GM23338 (cell line): ENCODE measurements around the gene ARHGEF1.

Experiments
- CREB1 ChIP-seq: fragments of 250-450 bp; sonication (Bioruptor Pico); IDR thresholded peaks from 2 replicates; pipeline ENCODE4 v1.5.0; 2020; ENCODE audit warnings: low read depth, mild to moderate bottlenecking, moderate library complexity
- EZH2 ChIP-seq: fragments of 200-600 bp; sonication (generic); IDR thresholded peaks from one replicate; pipeline ENCODE4 v1.8.0; 2017; ENCODE audit warnings: antibody characterized with exemption, mild to moderate bottlenecking, low read depth; ENCODE audit not compliant: unreplicated experiment
- EZH2phosphoT487 ChIP-seq: fragments of 200-600 bp; sonication (generic); IDR thresholded peaks from one replicate; pipeline ENCODE4 v1.8.1; 2018; ENCODE audit warnings: antibody characterized with exemption; ENCODE audit not compliant: unreplicated experiment
- NANOG ChIP-seq: IDR thresholded peaks from 2 replicates; pipeline ENCODE4 v1.6.1; 2016; ENCODE audit warnings: antibody characterized with exemption, borderline replicate concordance
- POLR2AphosphoS5 ChIP-seq: IDR thresholded peaks from 2 replicates; pipeline ENCODE4 v1.6.1; 2016; ENCODE audit warnings: antibody characterized with exemption, low read depth
- ZNF114 ChIP-seq: fragments of 250-450 bp; sonication (Bioruptor Pico); IDR thresholded peaks from 2 replicates; pipeline ENCODE4 v1.5.0; 2020; ENCODE audit warnings: mild to moderate bottlenecking, moderate library complexity
- TF ChIP-seq, protein P1 (sequence below), 2 experiments: fragments of 200-600 bp in 1 of 2; sonication (generic) in 1 of 2; conservative IDR thresholded peaks; 2 replicates each; pipeline versions ENCODE4 v1.5.1 to v1.6.1; 2016 to 2017; ENCODE audit warnings: antibody characterized with exemption in 2 of 2, low read depth in 2 of 2, mild to moderate bottlenecking in 2 of 2, moderate library complexity in 1 of 2
- TF ChIP-seq, protein P2 (sequence below): IDR thresholded peaks from one replicate; pipeline ENCODE4 v1.6.1; 2018; ENCODE audit warnings: antibody characterized with exemption; ENCODE audit not compliant: unreplicated experiment
- TF ChIP-seq, protein P3 (sequence below): fragments of 250-450 bp; sonication (Bioruptor Pico); IDR thresholded peaks from 2 replicates; pipeline ENCODE4 v1.5.0; 2020; ENCODE audit warnings: mild to moderate bottlenecking, moderate library complexity

DNA sequence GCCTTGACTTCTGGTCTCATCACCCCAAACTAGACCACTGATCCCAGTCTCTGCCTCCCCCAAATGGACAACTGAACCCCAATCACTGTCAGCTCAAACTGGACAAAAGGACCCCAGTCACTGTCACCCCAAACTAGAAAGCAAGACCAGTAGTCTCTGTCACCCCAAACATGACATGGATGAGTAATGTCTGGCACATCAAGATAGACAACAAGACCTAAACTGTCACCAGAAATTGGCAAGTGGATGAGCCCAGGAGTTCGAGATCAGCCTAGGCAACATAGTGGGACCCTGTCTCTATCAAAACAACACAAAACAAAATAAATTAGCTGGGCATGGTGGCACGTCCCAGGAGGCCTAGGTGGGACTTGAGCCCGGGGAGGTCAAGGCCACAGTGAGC lies 64.1 kb downstream of the ARHGEF1 start:
- TF ChIP-seq, protein P1, sequence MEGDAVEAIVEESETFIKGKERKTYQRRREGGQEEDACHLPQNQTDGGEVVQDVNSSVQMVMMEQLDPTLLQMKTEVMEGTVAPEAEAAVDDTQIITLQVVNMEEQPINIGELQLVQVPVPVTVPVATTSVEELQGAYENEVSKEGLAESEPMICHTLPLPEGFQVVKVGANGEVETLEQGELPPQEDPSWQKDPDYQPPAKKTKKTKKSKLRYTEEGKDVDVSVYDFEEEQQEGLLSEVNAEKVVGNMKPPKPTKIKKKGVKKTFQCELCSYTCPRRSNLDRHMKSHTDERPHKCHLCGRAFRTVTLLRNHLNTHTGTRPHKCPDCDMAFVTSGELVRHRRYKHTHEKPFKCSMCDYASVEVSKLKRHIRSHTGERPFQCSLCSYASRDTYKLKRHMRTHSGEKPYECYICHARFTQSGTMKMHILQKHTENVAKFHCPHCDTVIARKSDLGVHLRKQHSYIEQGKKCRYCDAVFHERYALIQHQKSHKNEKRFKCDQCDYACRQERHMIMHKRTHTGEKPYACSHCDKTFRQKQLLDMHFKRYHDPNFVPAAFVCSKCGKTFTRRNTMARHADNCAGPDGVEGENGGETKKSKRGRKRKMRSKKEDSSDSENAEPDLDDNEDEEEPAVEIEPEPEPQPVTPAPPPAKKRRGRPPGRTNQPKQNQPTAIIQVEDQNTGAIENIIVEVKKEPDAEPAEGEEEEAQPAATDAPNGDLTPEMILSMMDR (conservative IDR thresholded peaks at IDR 0.05; ENCODE audit: low read depth in 2 of 2) = no peak
- no peak for TF ChIP-seq EZH2
- TF ChIP-seq POLR2AphosphoS5 = no peak
- TF ChIP-seq, protein P2, sequence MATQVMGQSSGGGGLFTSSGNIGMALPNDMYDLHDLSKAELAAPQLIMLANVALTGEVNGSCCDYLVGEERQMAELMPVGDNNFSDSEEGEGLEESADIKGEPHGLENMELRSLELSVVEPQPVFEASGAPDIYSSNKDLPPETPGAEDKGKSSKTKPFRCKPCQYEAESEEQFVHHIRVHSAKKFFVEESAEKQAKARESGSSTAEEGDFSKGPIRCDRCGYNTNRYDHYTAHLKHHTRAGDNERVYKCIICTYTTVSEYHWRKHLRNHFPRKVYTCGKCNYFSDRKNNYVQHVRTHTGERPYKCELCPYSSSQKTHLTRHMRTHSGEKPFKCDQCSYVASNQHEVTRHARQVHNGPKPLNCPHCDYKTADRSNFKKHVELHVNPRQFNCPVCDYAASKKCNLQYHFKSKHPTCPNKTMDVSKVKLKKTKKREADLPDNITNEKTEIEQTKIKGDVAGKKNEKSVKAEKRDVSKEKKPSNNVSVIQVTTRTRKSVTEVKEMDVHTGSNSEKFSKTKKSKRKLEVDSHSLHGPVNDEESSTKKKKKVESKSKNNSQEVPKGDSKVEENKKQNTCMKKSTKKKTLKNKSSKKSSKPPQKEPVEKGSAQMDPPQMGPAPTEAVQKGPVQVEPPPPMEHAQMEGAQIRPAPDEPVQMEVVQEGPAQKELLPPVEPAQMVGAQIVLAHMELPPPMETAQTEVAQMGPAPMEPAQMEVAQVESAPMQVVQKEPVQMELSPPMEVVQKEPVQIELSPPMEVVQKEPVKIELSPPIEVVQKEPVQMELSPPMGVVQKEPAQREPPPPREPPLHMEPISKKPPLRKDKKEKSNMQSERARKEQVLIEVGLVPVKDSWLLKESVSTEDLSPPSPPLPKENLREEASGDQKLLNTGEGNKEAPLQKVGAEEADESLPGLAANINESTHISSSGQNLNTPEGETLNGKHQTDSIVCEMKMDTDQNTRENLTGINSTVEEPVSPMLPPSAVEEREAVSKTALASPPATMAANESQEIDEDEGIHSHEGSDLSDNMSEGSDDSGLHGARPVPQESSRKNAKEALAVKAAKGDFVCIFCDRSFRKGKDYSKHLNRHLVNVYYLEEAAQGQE = no peak
- no peak for TF ChIP-seq NANOG
- TF ChIP-seq CREB1 = no peak
- TF ChIP-seq EZH2phosphoT487 = no peak
- no peak for TF ChIP-seq ZNF114 (CRISPR knock-in tag)
- TF ChIP-seq, protein P3, sequence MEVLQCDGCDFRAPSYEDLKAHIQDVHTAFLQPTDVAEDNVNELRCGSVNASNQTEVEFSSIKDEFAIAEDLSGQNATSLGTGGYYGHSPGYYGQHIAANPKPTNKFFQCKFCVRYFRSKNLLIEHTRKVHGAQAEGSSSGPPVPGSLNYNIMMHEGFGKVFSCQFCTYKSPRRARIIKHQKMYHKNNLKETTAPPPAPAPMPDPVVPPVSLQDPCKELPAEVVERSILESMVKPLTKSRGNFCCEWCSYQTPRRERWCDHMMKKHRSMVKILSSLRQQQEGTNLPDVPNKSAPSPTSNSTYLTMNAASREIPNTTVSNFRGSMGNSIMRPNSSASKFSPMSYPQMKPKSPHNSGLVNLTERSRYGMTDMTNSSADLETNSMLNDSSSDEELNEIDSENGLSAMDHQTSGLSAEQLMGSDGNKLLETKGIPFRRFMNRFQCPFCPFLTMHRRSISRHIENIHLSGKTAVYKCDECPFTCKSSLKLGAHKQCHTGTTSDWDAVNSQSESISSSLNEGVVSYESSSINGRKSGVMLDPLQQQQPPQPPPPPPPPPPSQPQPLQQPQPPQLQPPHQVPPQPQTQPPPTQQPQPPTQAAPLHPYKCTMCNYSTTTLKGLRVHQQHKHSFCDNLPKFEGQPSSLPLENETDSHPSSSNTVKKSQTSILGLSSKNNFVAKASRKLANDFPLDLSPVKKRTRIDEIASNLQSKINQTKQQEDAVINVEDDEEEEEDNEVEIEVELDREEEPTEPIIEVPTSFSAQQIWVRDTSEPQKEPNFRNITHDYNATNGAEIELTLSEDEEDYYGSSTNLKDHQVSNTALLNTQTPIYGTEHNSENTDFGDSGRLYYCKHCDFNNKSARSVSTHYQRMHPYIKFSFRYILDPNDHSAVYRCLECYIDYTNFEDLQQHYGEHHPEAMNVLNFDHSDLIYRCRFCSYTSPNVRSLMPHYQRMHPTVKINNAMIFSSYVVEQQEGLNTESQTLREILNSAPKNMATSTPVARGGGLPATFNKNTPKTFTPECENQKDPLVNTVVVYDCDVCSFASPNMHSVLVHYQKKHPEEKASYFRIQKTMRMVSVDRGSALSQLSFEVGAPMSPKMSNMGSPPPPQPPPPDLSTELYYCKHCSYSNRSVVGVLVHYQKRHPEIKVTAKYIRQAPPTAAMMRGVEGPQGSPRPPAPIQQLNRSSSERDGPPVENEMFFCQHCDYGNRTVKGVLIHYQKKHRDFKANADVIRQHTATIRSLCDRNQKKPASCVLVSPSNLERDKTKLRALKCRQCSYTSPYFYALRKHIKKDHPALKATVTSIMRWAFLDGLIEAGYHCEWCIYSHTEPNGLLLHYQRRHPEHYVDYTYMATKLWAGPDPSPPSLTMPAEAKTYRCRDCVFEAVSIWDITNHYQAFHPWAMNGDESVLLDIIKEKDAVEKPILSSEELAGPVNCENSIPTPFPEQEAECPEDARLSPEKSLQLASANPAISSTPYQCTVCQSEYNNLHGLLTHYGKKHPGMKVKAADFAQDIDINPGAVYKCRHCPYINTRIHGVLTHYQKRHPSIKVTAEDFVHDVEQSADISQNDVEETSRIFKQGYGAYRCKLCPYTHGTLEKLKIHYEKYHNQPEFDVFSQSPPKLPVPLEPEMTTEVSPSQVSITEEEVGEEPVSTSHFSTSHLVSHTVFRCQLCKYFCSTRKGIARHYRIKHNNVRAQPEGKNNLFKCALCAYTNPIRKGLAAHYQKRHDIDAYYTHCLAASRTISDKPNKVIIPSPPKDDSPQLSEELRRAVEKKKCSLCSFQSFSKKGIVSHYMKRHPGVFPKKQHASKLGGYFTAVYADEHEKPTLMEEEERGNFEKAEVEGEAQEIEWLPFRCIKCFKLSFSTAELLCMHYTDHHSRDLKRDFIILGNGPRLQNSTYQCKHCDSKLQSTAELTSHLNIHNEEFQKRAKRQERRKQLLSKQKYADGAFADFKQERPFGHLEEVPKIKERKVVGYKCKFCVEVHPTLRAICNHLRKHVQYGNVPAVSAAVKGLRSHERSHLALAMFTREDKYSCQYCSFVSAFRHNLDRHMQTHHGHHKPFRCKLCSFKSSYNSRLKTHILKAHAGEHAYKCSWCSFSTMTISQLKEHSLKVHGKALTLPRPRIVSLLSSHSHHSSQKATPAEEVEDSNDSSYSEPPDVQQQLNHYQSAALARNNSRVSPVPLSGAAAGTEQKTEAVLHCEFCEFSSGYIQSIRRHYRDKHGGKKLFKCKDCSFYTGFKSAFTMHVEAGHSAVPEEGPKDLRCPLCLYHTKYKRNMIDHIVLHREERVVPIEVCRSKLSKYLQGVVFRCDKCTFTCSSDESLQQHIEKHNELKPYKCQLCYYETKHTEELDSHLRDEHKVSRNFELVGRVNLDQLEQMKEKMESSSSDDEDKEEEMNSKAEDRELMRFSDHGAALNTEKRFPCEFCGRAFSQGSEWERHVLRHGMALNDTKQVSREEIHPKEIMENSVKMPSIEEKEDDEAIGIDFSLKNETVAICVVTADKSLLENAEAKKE (CRISPR knock-in tag) = no peak
